BJ (cell line): ENCODE measurements around the gene CEMIP2. TPM values are rescaled to one million over a fixed set of nuclear protein-coding genes. Genes with fewer than 3 reads are reported as not detected.

ENCODE experiments used
- CTCF ChIA-PET: fragments of 350-600 bp; formaldehyde crosslinking; extraction: SDS; loops from one replicate; lab custom pipeline; 2021; ENCODE audit warnings: antibody characterized with exemption, inconsistent platforms; lab: Yijun Ruan, JAX
- POLR2A ChIA-PET: fragments of 300-600 bp; sonication (Branson Sonifier 250); formaldehyde crosslinking; extraction: SDS; loops from one replicate; lab custom pipeline; 2021; ENCODE audit warnings: antibody characterized with exemption; lab: Charles Lee
- DNase-seq: peaks from one replicate; pipeline ENCODE4 v3.0.0-alpha.2; 2011; ENCODE audit warnings: low read depth
- H3K27me3 ChIP-seq: 2 replicates; pipeline ENCODE4 v1.6.0; 2011; ENCODE audit warnings: low read length; ENCODE audit not compliant: control insufficient read depth, insufficient read depth
- H3K36me3 ChIP-seq: 2 replicates; pipeline ENCODE4 v1.5.1; 2011; ENCODE audit warnings: low read length; ENCODE audit not compliant: control insufficient read depth, insufficient read depth
- H3K4me3 ChIP-seq: 2 replicates; pipeline ENCODE4 v1.5.1; 2011; ENCODE audit warnings: low read depth, mild to moderate bottlenecking, control low read depth, low read length
- CTCF ChIP-seq: IDR thresholded peaks from 2 replicates; pipeline ENCODE4 v1.5.1; 2011; ENCODE audit warnings: low read depth, mild to moderate bottlenecking, control low read depth, inconsistent platforms, low read length, moderate library complexity; ENCODE audit not compliant: insufficient read depth
- polyA plus RNA-seq: library from polyadenylated mRNA; depleted of rRNA; stranded (reverse); fragments of >200 nt; gene quantifications from 2 replicates; pipeline ENCODE4 v1.2.3, GENCODE V29; 2011

The CEMIP2 gene
- polyA plus RNA-seq, 1 experiment: 120 TPM

DNA sequence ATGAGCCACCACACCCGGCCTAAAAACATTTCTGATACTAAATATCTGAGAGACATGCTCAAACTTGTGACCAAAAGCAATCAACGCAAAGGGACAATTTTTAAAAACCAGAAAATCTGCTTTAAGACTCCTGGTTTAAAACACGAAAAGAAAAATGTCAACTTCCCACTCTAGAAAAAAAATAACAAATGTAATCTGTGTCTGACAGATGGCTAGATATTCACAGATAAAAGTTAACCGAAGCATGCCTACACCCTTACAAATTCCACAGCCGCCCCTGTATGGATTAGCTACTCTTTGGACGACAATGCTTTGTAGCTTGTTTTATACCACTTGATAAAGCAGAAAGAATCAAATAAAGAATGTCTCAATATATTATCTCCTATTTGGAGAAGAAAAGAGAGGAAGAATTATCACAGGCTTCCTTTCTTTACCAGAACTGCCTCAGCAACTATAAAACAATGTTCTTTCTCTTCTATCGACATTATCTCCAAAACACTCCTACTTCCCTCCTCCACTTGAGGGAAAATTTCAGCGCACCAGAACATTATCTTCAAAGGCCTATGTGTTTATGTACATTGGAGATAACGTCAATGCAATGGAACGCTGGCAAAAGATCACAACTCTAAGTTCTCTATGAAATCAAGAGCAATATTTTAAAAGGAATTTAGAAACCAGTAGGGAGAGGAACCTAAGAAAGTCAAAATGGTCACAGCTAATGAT, 26.2 kb downstream of the CEMIP2 start:
- POLR2A ChIA-PET: no interaction called here
- no peak overlapping the region for H3K4me3 ChIP-seq
- TF ChIP-seq CTCF: no peak
- H3K36me3 ChIP-seq: peaks cover 8% of the 10 kb centered on the region
- no peak for DNase-seq
- CTCF ChIA-PET: interaction anchor here (1.6 kb wide), 1 partner anchor 10 kb away, joined by 3 read pairs; no protein-coding TSS in a partner anchor
- no peaks in the 10 kb centered on the region for H3K27me3 ChIP-seq

GRCh38 chr9:71740199-71740598, 28.1 kb downstream of the CEMIP2 start:
- H3K36me3 ChIP-seq: peaks cover 9% of the 10 kb centered on the region
- CTCF ChIA-PET: interaction anchor here (0.7 kb wide), 1 partner anchor 20 kb away, joined by 3 read pairs; no protein-coding TSS in a partner anchor
- H3K27me3 ChIP-seq: no peaks in the 10 kb centered on the region
- POLR2A ChIA-PET: interaction anchor here (0.6 kb wide), 1 partner anchor 908 kb away, joined by 3 read pairs; no protein-coding TSS in a partner anchor
- no peak overlapping the region for H3K4me3 ChIP-seq
- DNase-seq: no peak
- TF ChIP-seq CTCF: no peak

- Histone ChIP-seq H3K36me3 (peaks cover 7% of the 10 kb centered on the region), H3K27me3 (no peaks in the 10 kb centered on the region), H3K4me3 (no peak overlapping the region)
- no peak for DNase-seq
- TF ChIP-seq CTCF: no peak
- ChIA-PET CTCF (interaction anchor here (1.3 to 1.4 kb wide), 2 partner anchors 18 to 132 kb away, joined by 3 read pairs; no protein-coding TSS in a partner anchor), POLR2A (no interaction called here)
These were observed 30.9 kb downstream of the CEMIP2 start for GRCh38 chr9:71737455-71737854.

DNA sequence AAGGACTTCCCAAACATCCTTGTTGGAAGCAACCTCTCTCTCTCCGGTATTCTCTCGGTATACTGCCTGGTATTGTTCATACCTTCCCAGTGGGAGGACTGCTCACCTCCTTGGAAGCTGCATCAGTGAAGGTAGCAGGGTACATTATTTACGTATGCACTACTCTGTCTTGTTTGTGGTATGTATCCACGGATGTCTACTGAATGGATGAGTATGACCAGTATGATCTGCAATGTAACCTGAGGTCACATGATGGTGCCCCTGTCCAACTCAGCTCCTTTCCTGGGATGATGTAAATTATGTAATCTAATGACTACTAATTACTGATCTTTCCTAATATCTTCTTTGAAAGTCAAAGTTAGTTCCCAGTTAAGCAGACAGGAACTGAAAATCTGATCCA, 32.1 kb downstream of the CEMIP2 start:
- peaks cover 7% of the 10 kb centered on the region for H3K36me3 ChIP-seq
- no peak for TF ChIP-seq CTCF
- ChIA-PET POLR2A (no interaction called here), CTCF (interaction anchor here (0.6 to 1.4 kb wide), 2 partner anchors 17 to 20 kb away, joined by 3 read pairs; no protein-coding TSS in a partner anchor)
- H3K4me3 ChIP-seq: no peak overlapping the region
- DNase-seq: no peak
- no peaks in the 10 kb centered on the region for H3K27me3 ChIP-seq

- Histone ChIP-seq H3K27me3 (no peaks in the 10 kb centered on the region), H3K36me3 (peaks cover 10% of the 10 kb centered on the region), H3K4me3 (no peak overlapping the region)
- CTCF ChIA-PET: no interaction called here
- no peak for DNase-seq
- POLR2A ChIA-PET: no interaction called here
- TF ChIP-seq CTCF: no peak
These were observed 33.4 kb downstream of the CEMIP2 start for GRCh38 chr9:71734950-71735349.
